RWPE1 (cell line): ENCODE results near the gene CSF3.
A peak's percentile ranks its signal among the peaks of the same experiment; 100 is the strongest.
"Not testable (repeated sequence)": the region's sequence is repeated elsewhere in the genome, so short reads cannot be mapped to it uniquely, and the experiment has no call there.

ENCODE experiments used
- CTCF ChIA-PET: fragments of 350-600 bp; sonication (Branson Sonifier 250); formaldehyde crosslinking; extraction: SDS; loops from one replicate; lab custom pipeline; 2021; lab: Yijun Ruan, JAX
- POLR2A ChIA-PET: fragments of 400-600 bp; formaldehyde crosslinking; extraction: SDS; loops from one replicate; lab custom pipeline; 2020; ENCODE audit warnings: antibody characterized with exemption; ENCODE audit not compliant: low non-redundant PET; lab: Yijun Ruan, JAX
- DNase-seq: peaks from one replicate; pipeline ENCODE4 v3.0.0; 2012; ENCODE audit warnings: low spot score
- H3K27ac ChIP-seq: fragments of 450-650 bp; 2 replicates; pipeline ENCODE4 v1.5.1; 2017
- TF ChIP-seq, protein P1 (sequence below): fragments of 450-650 bp; conservative IDR thresholded peaks from 2 replicates; pipeline ENCODE4 v1.5.1; 2017; ENCODE audit warnings: low read depth, mild to moderate bottlenecking

The CSF3 gene

GRCh38 chr17:40004072-40004471 is 11.2 kb upstream of the CSF3 start:
- ChIA-PET CTCF (no interaction called here), POLR2A (no interaction called here)
- H3K27ac ChIP-seq = no peak overlapping the region
- TF ChIP-seq, protein P1, sequence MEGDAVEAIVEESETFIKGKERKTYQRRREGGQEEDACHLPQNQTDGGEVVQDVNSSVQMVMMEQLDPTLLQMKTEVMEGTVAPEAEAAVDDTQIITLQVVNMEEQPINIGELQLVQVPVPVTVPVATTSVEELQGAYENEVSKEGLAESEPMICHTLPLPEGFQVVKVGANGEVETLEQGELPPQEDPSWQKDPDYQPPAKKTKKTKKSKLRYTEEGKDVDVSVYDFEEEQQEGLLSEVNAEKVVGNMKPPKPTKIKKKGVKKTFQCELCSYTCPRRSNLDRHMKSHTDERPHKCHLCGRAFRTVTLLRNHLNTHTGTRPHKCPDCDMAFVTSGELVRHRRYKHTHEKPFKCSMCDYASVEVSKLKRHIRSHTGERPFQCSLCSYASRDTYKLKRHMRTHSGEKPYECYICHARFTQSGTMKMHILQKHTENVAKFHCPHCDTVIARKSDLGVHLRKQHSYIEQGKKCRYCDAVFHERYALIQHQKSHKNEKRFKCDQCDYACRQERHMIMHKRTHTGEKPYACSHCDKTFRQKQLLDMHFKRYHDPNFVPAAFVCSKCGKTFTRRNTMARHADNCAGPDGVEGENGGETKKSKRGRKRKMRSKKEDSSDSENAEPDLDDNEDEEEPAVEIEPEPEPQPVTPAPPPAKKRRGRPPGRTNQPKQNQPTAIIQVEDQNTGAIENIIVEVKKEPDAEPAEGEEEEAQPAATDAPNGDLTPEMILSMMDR = no peak
- DNase-seq = no peak

DNA sequence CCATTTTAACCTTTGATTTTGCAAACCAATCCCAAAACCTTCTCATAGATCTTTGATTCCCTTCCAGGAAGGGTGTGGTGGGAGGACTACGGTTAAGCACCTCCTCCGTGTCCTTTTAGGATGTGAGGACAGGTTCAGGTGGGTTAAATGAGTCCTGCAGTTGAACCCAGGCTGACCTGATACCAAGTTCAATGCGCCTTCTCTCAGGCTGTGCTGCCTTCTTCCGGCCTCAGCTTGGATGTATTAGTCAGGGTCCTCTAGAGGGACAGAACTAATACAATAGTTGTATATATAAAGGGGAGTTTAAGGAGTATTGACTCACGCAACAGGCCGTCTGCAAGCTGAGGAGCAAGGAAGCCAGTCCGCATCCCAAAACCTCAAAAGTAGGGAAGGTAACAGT is 10.5 kb upstream of the CSF3 start:
- no peak for DNase-seq
- POLR2A ChIA-PET = no interaction called here
- CTCF ChIA-PET = no interaction called here
- H3K27ac ChIP-seq = no peak overlapping the region
- TF ChIP-seq, protein P1 = no peak

GRCh38 chr17:40005520-40005919 is 9.7 kb upstream of the CSF3 start:
- TF ChIP-seq, protein P1 = no peak
- no peak for DNase-seq
- ChIA-PET POLR2A (no interaction called here), CTCF (no interaction called here)
- no peak overlapping the region for H3K27ac ChIP-seq

DNA sequence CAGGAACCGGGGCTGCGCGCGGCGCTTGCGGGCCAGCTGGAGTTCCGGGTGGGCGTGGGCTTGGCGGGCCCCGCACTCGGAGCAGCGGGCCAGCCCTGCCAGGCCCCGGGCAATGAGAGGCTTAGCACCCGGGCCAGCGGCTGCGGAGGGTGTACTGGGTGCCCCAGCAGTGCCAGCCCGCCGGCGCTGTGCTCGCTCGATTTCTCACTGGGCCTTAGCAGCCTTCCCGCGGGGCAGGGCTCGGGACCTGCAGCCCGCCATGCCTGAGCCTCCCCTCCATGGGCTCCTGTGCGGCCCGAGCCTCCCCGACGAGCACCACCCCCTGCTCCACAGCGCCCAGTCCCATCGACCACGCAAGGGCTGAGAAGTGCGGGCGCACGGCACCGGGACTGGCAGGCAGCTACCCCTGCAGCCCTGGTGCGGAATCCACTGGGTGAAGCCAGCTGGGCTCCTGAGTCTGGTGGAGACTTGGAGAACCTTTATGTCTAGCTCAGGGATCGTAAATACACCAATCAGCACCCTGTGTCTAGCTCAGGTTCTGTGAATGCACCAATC is 4.2 kb upstream of the CSF3 start:
- CTCF ChIA-PET = interaction anchor here (0.6 kb wide), 1 partner anchor 27 kb away, joined by 3 read pairs; no protein-coding TSS in a partner anchor
- DNase-seq, POLR2A ChIA-PET, H3K27ac ChIP-seq: not testable (repeated sequence)

GRCh38 chr17:40012017-40012647 is 3.1 kb upstream of the CSF3 start:
- DNase-seq, POLR2A ChIA-PET, H3K27ac ChIP-seq: not testable (repeated sequence)
- CTCF ChIA-PET = interaction anchor here (0.8 kb wide), 1 partner anchor 14 kb away, joined by 5 read pairs; no protein-coding TSS in a partner anchor

- peak overlapping the region; percentile 99 for H3K27ac ChIP-seq
- CTCF ChIA-PET = interaction anchor here (1.1 to 4.1 kb wide), 3 partner anchors 12 to 138 kb away, joined by 3 to 57 read pairs (median 7); no protein-coding TSS in a partner anchor
- TF ChIP-seq, protein P1 = no peak
- DNase-seq = no peak
- POLR2A ChIA-PET = no interaction called here
Observed at GRCh38 chr17:40014375-40014980, 762 bp upstream of the CSF3 start.

- TF ChIP-seq, protein P1 = no peak
- CTCF ChIA-PET = interaction anchor here (0.5 to 4.1 kb wide), 3 partner anchors 10 to 1131 kb away, joined by 4 to 57 read pairs (median 7); no protein-coding TSS in a partner anchor
- H3K27ac ChIP-seq = peak overlapping the region; percentile 99
- DNase-seq = no peak
- POLR2A ChIA-PET = no interaction called here
Observed at GRCh38 chr17:40015998-40016985, 1.1 kb downstream of the CSF3 start.
